Transverse colon (tissue), 3 donors: ENCODE results near the gene CMTM4.

Experiments used
- EP300 ChIP-seq: sonication (generic); formaldehyde crosslinking; IDR thresholded peaks from one replicate; pipeline ENCODE4 v1.6.1; 2017; ENCODE audit warnings: antibody characterized with exemption, low read depth
- POLR2A ChIP-seq: fragments of 450-650 bp; IDR thresholded peaks from one replicate; pipeline ENCODE4 v1.6.1; 2016; ENCODE audit warnings: antibody characterized with exemption, mild to moderate bottlenecking, moderate library complexity
- TF ChIP-seq, protein P1 (sequence below), 5 experiments: fragments of 200-600 bp in 3 of 5; fragments of 450-650 bp in 2 of 5; sonication (generic) in 3 of 5; IDR thresholded peaks; 1 replicate in 2 of 5; 2 replicates in 3 of 5; pipeline ENCODE4 v1.5.1; 2016 to 2017; ENCODE audit warnings: antibody characterized with exemption in 5 of 5, inconsistent platforms in 3 of 5, mild to moderate bottlenecking in 2 of 5, moderate library complexity in 1 of 5

DNA sequence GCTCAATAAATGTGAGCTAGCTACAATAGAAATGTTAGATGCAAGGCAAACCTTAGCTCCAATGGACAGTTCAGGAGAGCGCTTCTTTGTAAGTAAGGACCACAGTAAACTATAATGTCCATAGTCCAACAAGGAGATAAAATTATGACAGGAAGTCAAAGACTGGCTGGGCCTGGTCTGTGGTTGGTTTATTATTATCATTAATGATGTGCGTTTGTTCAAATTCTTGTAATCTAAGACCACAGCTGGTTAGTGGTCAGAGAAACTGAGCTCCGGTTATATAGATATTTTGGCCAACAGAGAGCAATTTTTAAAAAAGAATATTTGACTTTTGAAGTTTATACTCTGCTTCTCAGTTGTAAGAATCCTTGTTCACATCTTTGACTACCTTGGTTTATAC is 122.0 kb downstream of the CMTM4 start:
- TF ChIP-seq, protein P1, sequence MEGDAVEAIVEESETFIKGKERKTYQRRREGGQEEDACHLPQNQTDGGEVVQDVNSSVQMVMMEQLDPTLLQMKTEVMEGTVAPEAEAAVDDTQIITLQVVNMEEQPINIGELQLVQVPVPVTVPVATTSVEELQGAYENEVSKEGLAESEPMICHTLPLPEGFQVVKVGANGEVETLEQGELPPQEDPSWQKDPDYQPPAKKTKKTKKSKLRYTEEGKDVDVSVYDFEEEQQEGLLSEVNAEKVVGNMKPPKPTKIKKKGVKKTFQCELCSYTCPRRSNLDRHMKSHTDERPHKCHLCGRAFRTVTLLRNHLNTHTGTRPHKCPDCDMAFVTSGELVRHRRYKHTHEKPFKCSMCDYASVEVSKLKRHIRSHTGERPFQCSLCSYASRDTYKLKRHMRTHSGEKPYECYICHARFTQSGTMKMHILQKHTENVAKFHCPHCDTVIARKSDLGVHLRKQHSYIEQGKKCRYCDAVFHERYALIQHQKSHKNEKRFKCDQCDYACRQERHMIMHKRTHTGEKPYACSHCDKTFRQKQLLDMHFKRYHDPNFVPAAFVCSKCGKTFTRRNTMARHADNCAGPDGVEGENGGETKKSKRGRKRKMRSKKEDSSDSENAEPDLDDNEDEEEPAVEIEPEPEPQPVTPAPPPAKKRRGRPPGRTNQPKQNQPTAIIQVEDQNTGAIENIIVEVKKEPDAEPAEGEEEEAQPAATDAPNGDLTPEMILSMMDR (IDR thresholded peaks at IDR 0.05) = no peak
- TF ChIP-seq POLR2A (no peak), EP300 (no peak)
